ENCODE results near the gene XPO6.

GRCh38 chr16:28081391-28081968 is 130.3 kb downstream of the XPO6 start:
- TF ChIP-seq CTCF (IDR thresholded peaks at IDR 0.05) (no peak), POLR2A (IDR thresholded peaks at IDR 0.05) (no peak)
